A549 (cell line): ENCODE results near the gene CD274.

ENCODE experiments used
- CBX8 ChIP-seq: fragments of 200-600 bp; sonication (generic); IDR thresholded peaks from 2 replicates; pipeline ENCODE4 v1.6.1; 2016
- CTCF ChIP-seq: fragments of >200 bp; sonication (Bioruptor Twin); formaldehyde crosslinking; IDR thresholded peaks from 3 replicates; pipeline ENCODE4 v1.5.1; 2016
- MYC ChIP-seq: IDR thresholded peaks from 2 replicates; pipeline ENCODE4 v1.6.1; 2012; ENCODE audit warnings: mild to moderate bottlenecking, inconsistent platforms, low read length, improper control_type of control experiment, borderline replicate concordance
- POLR2AphosphoS2 ChIP-seq: conservative IDR thresholded peaks from 2 replicates; pipeline ENCODE4 v1.6.1; 2012; ENCODE audit warnings: low read length, improper control_type of control experiment, inconsistent platforms
- ZFP36 ChIP-seq: fragments of 450-650 bp; IDR thresholded peaks from 2 replicates; pipeline ENCODE4 v1.6.1; 2014; ENCODE audit warnings: borderline replicate concordance; ENCODE audit not compliant: partially characterized antibody
- ZSCAN20 ChIP-seq: fragments of 250-450 bp; sonication (Bioruptor Pico); IDR thresholded peaks from 2 replicates; pipeline ENCODE4 v1.8.0; 2022; ENCODE audit warnings: mild to moderate bottlenecking, moderate library complexity
- TF ChIP-seq, protein P1 (sequence below): fragments of 250-450 bp; sonication (Bioruptor Pico); IDR thresholded peaks from 2 replicates; pipeline ENCODE4 v1.5.0; 2020; ENCODE audit warnings: low read depth, mild to moderate bottlenecking, moderate library complexity

DNA sequence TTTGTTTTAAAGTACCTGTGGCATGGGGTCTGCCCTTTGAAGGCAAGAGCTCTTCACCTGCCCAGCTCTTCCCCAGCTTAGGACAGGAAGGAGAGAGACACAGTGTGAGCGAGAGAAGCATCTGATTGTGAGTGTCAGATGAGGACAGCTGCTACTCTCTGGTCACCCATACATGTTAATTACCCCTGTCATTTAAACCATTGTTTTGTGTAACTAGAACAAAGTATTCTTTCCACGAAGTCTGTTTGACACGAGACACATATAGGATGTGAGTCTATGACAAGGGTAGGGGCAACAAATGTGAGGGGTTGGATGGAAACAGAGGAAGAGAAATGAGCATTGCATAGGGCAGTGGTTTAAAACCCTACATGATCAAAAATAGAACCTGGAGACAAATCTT, 3.0 kb upstream of the CD274 start:
- TF ChIP-seq, protein P1, sequence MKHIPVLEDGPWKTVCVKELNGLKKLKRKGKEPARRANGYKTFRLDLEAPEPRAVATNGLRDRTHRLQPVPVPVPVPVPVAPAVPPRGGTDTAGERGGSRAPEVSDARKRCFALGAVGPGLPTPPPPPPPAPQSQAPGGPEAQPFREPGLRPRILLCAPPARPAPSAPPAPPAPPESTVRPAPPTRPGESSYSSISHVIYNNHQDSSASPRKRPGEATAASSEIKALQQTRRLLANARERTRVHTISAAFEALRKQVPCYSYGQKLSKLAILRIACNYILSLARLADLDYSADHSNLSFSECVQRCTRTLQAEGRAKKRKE (CRISPR knock-in tag), result no peak
- no peak for TF ChIP-seq ZSCAN20 (CRISPR knock-in tag)
- no peak for TF ChIP-seq CBX8
- no peak for TF ChIP-seq CTCF
- no peak for TF ChIP-seq POLR2AphosphoS2
- no peak for TF ChIP-seq ZFP36
- no peak for TF ChIP-seq MYC
